NCI-H446 (cell line): Measurements from ENCODE around the gene CISD2.
"Not testable (repeated sequence)": the region's sequence is repeated elsewhere in the genome, so short reads cannot be mapped to it uniquely, and the experiment has no call there.

ENCODE experiments used
- DNase-seq, 2 experiments: peaks; one replicate each; lab custom pipeline; 2025; lab: John Stamatoyannopoulos, UW

The CISD2 gene

GRCh38 chr4:102868781-102869568 lies at the start of gene CISD2:
CISD2 (plus strand) TSS chr4:102868992; CDS start chr4:102869085, 93 bp downstream.
- DNase-seq = peak; percentile 86 to 91

GRCh38 chr4:102819100-102819499 lies 49.7 kb upstream of the CISD2 start:
- not testable (repeated sequence) for DNase-seq

- DNase-seq = no peak
These were observed 49.0 kb upstream of the CISD2 start for GRCh38 chr4:102819588-102820365.

GRCh38 chr4:102823464-102823863 lies 45.3 kb upstream of the CISD2 start:
- no peak for DNase-seq

- no peak for DNase-seq
These were observed 44.9 kb upstream of the CISD2 start for GRCh38 chr4:102823897-102824296.

GRCh38 chr4:102824398-102824797 lies 44.4 kb upstream of the CISD2 start:
- no peak for DNase-seq

- peak; percentile 44 to 74 for DNase-seq
These were observed 43.3 kb upstream of the CISD2 start for GRCh38 chr4:102825261-102826091.

- DNase-seq = no peak
These were observed 42.5 kb upstream of the CISD2 start for GRCh38 chr4:102826105-102826889.

- peak; percentile 85 to 93 for DNase-seq
These were observed 41.7 kb upstream of the CISD2 start, which contains the start of gene UBE2D3 for GRCh38 chr4:102826890-102827673. UBE2D3 (minus strand) TSS chr4:102827551; CDS start chr4:102826508, 1,043 bp downstream.

GRCh38 chr4:102827674-102828496 lies 40.9 kb upstream of the CISD2 start:
- peak; percentile 97 to 100 for DNase-seq

GRCh38 chr4:102828497-102828808 lies 40.3 kb upstream of the CISD2 start:
- no peak for DNase-seq

GRCh38 chr4:102829803-102830202 lies 39.0 kb upstream of the CISD2 start:
- DNase-seq = no peak

GRCh38 chr4:102832105-102832504 lies 36.7 kb upstream of the CISD2 start:
- no peak for DNase-seq

GRCh38 chr4:102832667-102833066 lies 36.1 kb upstream of the CISD2 start:
- DNase-seq = no peak

GRCh38 chr4:102836596-102836995 lies 32.2 kb upstream of the CISD2 start:
- DNase-seq = no peak

- no peak for DNase-seq
These were observed 26.4 kb upstream of the CISD2 start for GRCh38 chr4:102842367-102842766.

GRCh38 chr4:102843273-102843672 lies 25.5 kb upstream of the CISD2 start:
- DNase-seq = no peak

GRCh38 chr4:102843938-102844337 lies 24.9 kb upstream of the CISD2 start:
- no peak for DNase-seq

- no peak for DNase-seq
These were observed 21.1 kb upstream of the CISD2 start for GRCh38 chr4:102847687-102848086.

- no peak for DNase-seq
These were observed 19.1 kb upstream of the CISD2 start for GRCh38 chr4:102849579-102850104.
